Gastrocnemius medialis (tissue), 4 donors: ENCODE results near the gene TENM3. TPM values are rescaled to one million over a fixed set of nuclear protein-coding genes. Genes with fewer than 3 reads are reported as not detected.

Source experiments
- ATAC-seq, 2 donors: fragments of 150-250 bp; one replicate each; pipeline ENCODE4 v1.9.1; 2016
- DNase-seq, 2 donors: peaks; one replicate each; pipeline ENCODE4 v3.0.0-alpha.2; 2019
- H3K27ac ChIP-seq, 4 donors: fragments of 200-600 bp; sonication (generic); 1 replicate in 1 of 4; 2 replicates in 3 of 4; pipeline ENCODE4 v1.5.1; 2016 to 2018; ENCODE audit warnings: mild to moderate bottlenecking in 2 of 4, moderate library complexity in 1 of 4
- H3K27me3 ChIP-seq, 3 donors: fragments of 200-600 bp; sonication (generic) in 2 of 3; 1 replicate in 1 of 3; 2 replicates in 2 of 3; pipeline versions ENCODE4 v1.5.1 to v1.6.0; 2016 to 2019; ENCODE audit warnings: mild to moderate bottlenecking in 1 of 3, moderate library complexity in 1 of 3
- H3K36me3 ChIP-seq, 2 donors: fragments of 200-600 bp; sonication (generic) in 1 of 2; one replicate each; pipeline ENCODE4 v1.5.1; 2017 to 2018
- H3K4me1 ChIP-seq, 2 donors: fragments of 200-600 bp; sonication (generic) in 1 of 2; one replicate each; pipeline ENCODE4 v1.5.1; 2016 to 2017; ENCODE audit warnings: mild to moderate bottlenecking in 2 of 2
- H3K4me3 ChIP-seq, 4 donors: fragments of 200-600 bp; sonication (generic) in 3 of 4; 1 replicate in 1 of 4; 2 replicates in 3 of 4; pipeline ENCODE4 v1.5.1; 2016 to 2019; ENCODE audit warnings: mild to moderate bottlenecking in 2 of 4
- H3K9me3 ChIP-seq, 3 donors: fragments of 200-600 bp; sonication (generic) in 2 of 3; 1 replicate in 1 of 3; 2 replicates in 2 of 3; pipeline ENCODE4 v1.5.1; 2016 to 2019
- POLR2A ChIP-seq, 2 donors: fragments of 450-650 bp; IDR thresholded peaks; one replicate each; pipeline ENCODE4 v1.6.1; 2017; ENCODE audit warnings: antibody characterized with exemption in 2 of 2, mild to moderate bottlenecking in 2 of 2, moderate library complexity in 2 of 2
- in situ Hi-C, 4 donors: fragments of 200-750 bp; cut with MboI; loops; one replicate each; pipeline versions ENCODE4 v1.15.0 to v1.8.0; 2017; ENCODE audit warnings: low sequenced_read_pairs in 4 of 4
- intact Hi-C: fragments of 100-400 bp; cut with DNase I; formaldehyde crosslinking; loops from one replicate; pipeline ENCODE4 v1.15.1; 2023; ENCODE audit warnings: low total_unique reads
- total RNA-seq, 4 donors: library from RNA; depleted of rRNA; stranded (reverse); fragments of >200 nt; gene quantifications; one replicate each; pipeline versions ENCODE4 v1.1.0 to v1.2.3, GENCODE V29; 2016
- TF ChIP-seq, protein P1 (sequence below), 5 experiments: fragments of 450-650 bp in 3 of 5; fragments of 200-600 bp in 2 of 5; sonication (generic) in 2 of 5; IDR thresholded peaks in 4 of 5; conservative IDR thresholded peaks in 1 of 5; 1 replicate in 4 of 5; 2 replicates in 1 of 5; pipeline ENCODE4 v1.5.1; 2016 to 2019; ENCODE audit warnings: antibody characterized with exemption in 5 of 5, mild to moderate bottlenecking in 3 of 5, moderate library complexity in 3 of 5

TENM3 gene
- total RNA-seq, 4 donors from 2014 or later, result 8.3 to 16.2 (median 12.3) TPM

DNA sequence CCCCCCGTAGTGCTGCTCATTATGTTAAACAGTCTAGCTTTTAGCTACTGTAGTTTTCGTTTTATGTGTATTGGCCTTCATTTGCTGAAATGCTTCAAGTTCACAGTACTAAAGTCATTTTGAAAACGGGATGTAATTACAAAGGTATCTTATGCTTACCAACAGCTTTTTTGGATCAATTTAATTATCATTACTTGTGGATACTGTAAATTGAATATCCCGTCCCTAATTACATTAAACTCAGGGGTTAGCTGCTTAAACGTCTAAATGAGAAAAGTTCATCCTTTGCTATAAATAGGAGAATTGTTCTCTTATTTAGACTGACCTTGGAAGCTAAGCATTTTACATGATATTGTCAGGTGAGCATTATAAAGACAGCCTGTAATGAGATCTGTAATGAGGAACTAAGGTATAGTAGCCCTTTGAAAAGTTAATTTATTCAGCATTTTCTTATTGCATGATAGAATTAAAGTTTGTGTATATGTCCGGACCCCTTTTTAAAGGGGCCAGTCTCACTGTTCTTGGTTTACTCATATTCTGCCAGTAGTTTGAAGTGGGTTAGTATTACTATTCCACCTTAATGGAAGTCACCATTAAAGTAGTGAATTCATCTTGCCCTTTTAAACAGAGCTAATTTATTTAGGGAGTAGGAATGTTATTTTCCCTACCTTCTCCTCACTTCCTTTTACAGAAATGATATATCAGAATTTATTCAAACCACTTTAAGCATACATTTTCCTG lies 252.6 kb downstream of the TENM3 start:
- Histone ChIP-seq H3K9me3 (no peaks in the 10 kb centered on the region), H3K36me3 (no peaks in the 10 kb centered on the region), H3K27me3 (no peaks in the 10 kb centered on the region), H3K4me3 (no peak overlapping the region), H3K27ac (no peak overlapping the region), H3K4me1 (peaks cover 17 to 27% of the 10 kb centered on the region in 2 donors)
- DNase-seq, result no peak
- in situ Hi-C loops (no loop called here), intact Hi-C loops (no loop called here)
- no peak for TF ChIP-seq POLR2A (IDR thresholded peaks at IDR 0.05)
- TF ChIP-seq, protein P1, sequence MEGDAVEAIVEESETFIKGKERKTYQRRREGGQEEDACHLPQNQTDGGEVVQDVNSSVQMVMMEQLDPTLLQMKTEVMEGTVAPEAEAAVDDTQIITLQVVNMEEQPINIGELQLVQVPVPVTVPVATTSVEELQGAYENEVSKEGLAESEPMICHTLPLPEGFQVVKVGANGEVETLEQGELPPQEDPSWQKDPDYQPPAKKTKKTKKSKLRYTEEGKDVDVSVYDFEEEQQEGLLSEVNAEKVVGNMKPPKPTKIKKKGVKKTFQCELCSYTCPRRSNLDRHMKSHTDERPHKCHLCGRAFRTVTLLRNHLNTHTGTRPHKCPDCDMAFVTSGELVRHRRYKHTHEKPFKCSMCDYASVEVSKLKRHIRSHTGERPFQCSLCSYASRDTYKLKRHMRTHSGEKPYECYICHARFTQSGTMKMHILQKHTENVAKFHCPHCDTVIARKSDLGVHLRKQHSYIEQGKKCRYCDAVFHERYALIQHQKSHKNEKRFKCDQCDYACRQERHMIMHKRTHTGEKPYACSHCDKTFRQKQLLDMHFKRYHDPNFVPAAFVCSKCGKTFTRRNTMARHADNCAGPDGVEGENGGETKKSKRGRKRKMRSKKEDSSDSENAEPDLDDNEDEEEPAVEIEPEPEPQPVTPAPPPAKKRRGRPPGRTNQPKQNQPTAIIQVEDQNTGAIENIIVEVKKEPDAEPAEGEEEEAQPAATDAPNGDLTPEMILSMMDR (IDR thresholded peaks at IDR 0.05 in 4 of 5, conservative IDR thresholded peaks at IDR 0.05 in 1 of 5), result no peak
- ATAC-seq, result no peak

DNA sequence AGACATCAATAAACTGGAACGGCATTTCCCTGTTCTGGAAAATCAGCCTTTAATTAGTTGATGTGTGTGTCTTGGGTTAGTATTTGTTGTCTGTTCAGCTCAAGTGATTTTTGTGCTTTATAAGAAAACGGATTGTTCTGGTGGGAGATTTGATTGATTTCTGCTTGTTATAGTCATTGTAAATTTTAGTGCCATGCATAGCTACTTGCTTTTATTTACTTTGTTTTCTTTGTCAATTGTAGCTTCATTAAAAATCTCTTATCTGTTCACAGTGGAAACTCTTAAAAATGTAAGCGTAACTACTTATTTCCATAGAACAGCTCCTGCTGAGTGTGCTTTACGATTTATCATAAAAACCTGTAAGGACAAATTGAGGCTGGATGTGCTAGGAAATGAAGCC lies 253.2 kb downstream of the TENM3 start:
- no peak overlapping the region for H3K27ac ChIP-seq
- ATAC-seq (no peak), DNase-seq (no peak)
- H3K36me3 ChIP-seq, result no peaks in the 10 kb centered on the region
- no peak overlapping the region for H3K4me3 ChIP-seq
- no peak for TF ChIP-seq POLR2A (IDR thresholded peaks at IDR 0.05)
- TF ChIP-seq, protein P1 (IDR thresholded peaks at IDR 0.05 in 4 of 5, conservative IDR thresholded peaks at IDR 0.05 in 1 of 5), result no peak
- in situ Hi-C loops, result no loop called here
- H3K4me1 ChIP-seq, result peaks cover 17 to 27% of the 10 kb centered on the region in 2 donors
- intact Hi-C loops, result no loop called here
- H3K9me3 ChIP-seq, result no peaks in the 10 kb centered on the region
- H3K27me3 ChIP-seq, result no peaks in the 10 kb centered on the region

DNA sequence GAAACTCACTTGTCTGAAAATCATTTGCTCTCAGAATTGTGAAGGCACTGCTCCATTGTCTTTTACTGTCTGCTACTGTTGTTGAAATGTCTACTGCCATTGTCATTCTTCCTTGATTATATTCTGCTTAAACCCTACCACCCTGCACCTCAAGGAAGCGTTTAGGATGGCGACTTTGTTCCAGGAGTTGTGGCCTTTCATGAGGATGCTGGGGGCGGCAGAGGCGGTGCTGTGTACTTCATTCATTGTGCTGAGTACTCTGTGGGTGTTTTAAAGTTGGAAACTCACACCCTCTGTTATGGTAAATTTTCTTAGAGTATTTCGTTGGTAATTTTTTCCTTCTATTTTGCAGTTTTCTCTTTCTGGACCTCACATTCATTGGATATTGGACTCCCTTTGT lies 258.9 kb downstream of the TENM3 start:
- H3K4me1 ChIP-seq, result peaks cover 3 to 8% of the 10 kb centered on the region in 2 donors
- intact Hi-C loops, result no loop called here
- no peaks in the 10 kb centered on the region for H3K36me3 ChIP-seq
- DNase-seq (no peak), ATAC-seq (no peak)
- in situ Hi-C loops, result no loop called here
- no peak for TF ChIP-seq POLR2A (IDR thresholded peaks at IDR 0.05)
- TF ChIP-seq, protein P1 (IDR thresholded peaks at IDR 0.05 in 4 of 5, conservative IDR thresholded peaks at IDR 0.05 in 1 of 5), result no peak
- no peaks in the 10 kb centered on the region for H3K9me3 ChIP-seq
- no peak overlapping the region for H3K27ac ChIP-seq
- no peaks in the 10 kb centered on the region for H3K27me3 ChIP-seq
- no peak overlapping the region for H3K4me3 ChIP-seq

- H3K9me3 ChIP-seq, result no peaks in the 10 kb centered on the region
- intact Hi-C loops (no loop called here), in situ Hi-C loops (no loop called here)
- H3K4me3 ChIP-seq, result no peak overlapping the region
- DNase-seq, result no peak
- H3K27ac ChIP-seq, result no peak overlapping the region
- TF ChIP-seq, protein P1 (IDR thresholded peaks at IDR 0.05 in 4 of 5, conservative IDR thresholded peaks at IDR 0.05 in 1 of 5), result no peak
- no peak for TF ChIP-seq POLR2A (IDR thresholded peaks at IDR 0.05)
- H3K36me3 ChIP-seq, result no peaks in the 10 kb centered on the region
- H3K4me1 ChIP-seq, result peaks cover 3 to 18% of the 10 kb centered on the region in 2 donors
- no peaks in the 10 kb centered on the region for H3K27me3 ChIP-seq
- no peak for ATAC-seq
Observed at GRCh38 chr4:182504463-182504862, 261.3 kb downstream of the TENM3 start.
